GM21528 (cell line): ENCODE results near the gene ARHGAP40.
A peak's percentile ranks its signal among the peaks of the same experiment; 100 is the strongest.

Experiments used
- ATAC-seq: cut with Tn5 transposase; IDR thresholded peaks from one replicate; pipeline ENCODE4 v1.9.1; 2021; ENCODE audit warnings: mild to moderate bottlenecking, moderate library complexity; ENCODE audit not compliant: unreplicated experiment, low FRiP score

ARHGAP40 gene

GRCh38 chr20:38616457-38616856 lies 14.8 kb downstream of the ARHGAP40 start:
- no peak for ATAC-seq

GRCh38 chr20:38617011-38617829 lies 15.6 kb downstream of the ARHGAP40 start:
- no peak for ATAC-seq

GRCh38 chr20:38617830-38618196 lies 16.2 kb downstream of the ARHGAP40 start:
- no peak for ATAC-seq

DNA sequence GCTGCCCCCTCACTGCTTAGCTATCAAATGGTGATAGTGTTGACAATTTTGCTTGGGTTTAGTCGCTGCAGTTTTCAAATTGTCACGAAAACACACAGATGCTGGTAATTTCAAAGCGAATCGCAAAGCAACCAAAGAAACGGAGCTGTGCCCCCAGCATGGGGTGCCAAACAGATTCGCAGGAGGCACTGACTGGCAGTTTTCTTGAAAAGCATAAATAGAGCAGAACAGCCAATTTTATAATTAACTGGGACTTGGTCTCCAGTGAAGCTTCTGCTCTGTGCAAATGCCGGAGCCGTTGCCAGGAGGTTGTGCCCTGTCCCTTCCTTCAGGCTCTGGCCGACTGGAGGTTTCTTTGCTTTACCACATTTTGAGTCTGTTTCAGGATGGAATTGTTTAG lies 18.8 kb downstream of the ARHGAP40 start:
- no peak for ATAC-seq

GRCh38 chr20:38623061-38623460 lies 21.5 kb downstream of the ARHGAP40 start:
- ATAC-seq, result no peak

- no peak for ATAC-seq
These were observed 22.5 kb downstream of the ARHGAP40 start for GRCh38 chr20:38624084-38624483.

DNA sequence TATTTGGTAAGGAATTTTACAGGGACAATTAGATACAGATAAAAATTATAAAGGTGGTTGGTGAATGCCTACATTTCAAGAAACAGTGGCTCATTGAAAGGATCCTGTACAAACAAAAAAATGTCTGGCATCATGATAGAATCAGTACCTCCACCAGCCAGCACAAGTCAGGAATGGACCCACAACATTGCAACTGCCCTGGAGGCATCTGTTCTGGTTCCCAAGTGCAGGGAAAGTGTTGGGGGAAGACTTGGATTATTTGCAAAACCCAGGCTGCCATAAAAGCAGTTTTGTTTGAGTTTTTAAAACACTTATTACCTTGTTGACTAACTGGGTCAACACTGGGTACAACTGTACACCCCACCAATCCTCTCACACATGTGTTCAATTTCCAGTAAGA lies 24.3 kb downstream of the ARHGAP40 start:
- ATAC-seq, result no peak

DNA sequence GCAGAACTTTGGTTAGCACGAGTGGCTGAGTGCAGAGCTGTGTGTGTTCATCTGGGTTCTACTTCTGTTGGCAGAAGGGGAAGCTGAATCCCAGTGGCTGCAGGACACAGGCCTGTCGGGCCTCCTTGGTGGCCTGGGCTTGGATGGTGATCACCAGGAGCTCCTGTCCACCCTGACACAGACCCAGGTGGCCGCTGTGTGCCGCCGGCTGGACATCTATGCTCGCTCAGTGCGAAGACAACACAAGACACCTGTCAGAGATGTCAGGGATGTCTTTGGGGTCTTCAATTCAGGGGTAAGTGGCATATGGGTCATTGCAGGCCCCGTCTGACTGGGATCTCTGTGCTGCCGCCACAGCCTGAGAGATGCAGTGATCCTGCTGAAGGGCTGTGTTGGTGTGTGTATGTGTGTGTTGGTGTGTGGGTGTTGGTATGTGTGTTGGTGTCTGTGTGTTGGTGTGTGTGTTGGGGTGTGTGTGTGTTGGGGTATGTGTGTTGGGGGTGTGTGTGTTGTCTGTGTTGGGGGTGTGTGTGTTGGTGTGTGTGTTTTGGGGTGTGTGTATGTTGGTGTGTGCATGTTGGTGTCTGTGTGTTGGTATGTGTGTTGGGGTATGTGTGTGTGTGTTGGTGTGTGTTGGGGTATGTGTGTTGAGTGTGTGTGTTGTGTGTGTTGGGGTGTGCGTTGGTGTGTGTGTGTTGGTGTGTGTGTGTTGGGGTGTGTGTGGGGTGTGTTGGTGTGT lies 25.5 kb downstream of the ARHGAP40 start:
- no peak for ATAC-seq

- no peak for ATAC-seq
These were observed 27.2 kb downstream of the ARHGAP40 start for GRCh38 chr20:38628580-38629470.

DNA sequence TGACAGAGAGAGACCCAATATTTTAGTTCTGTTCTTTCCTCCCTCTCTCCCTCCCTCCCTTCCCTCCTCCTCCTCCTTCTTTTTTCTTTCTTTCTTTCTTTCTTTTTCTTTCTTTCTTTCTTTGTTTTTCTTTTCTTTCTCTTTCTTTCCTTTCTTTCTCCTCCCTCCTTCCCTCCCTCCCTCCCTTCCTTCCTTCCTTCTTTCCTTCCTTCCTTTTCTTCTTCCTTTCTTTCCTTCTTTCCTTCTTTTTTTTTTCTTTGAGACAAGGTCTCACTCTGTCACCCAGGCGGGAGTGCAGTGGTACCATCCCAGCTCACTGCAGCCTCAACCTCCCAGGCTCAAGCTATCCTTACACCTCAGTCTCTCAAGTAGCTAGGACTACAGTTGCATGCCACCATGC lies 28.4 kb downstream of the ARHGAP40 start:
- no peak for ATAC-seq

DNA sequence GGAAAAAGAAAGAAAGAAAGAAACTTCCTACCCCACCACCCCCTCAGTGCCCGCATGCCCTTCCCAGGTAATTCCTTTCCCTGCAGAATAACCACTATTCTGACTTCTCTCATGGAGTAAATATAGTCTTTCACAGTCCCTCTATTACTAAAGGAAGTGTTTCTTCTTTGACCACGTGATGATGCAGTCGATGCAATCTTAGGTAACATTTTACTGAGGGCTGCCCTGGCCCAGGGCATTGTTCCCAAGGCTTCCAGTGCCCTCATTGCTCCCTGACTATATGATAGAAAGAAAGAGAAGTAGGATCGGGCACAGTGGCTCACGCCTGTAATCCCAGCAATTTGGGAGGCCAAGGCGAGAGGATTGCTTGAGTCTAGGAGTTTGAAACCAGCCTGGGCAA lies 29.1 kb downstream of the ARHGAP40 start:
- ATAC-seq, result no peak

DNA sequence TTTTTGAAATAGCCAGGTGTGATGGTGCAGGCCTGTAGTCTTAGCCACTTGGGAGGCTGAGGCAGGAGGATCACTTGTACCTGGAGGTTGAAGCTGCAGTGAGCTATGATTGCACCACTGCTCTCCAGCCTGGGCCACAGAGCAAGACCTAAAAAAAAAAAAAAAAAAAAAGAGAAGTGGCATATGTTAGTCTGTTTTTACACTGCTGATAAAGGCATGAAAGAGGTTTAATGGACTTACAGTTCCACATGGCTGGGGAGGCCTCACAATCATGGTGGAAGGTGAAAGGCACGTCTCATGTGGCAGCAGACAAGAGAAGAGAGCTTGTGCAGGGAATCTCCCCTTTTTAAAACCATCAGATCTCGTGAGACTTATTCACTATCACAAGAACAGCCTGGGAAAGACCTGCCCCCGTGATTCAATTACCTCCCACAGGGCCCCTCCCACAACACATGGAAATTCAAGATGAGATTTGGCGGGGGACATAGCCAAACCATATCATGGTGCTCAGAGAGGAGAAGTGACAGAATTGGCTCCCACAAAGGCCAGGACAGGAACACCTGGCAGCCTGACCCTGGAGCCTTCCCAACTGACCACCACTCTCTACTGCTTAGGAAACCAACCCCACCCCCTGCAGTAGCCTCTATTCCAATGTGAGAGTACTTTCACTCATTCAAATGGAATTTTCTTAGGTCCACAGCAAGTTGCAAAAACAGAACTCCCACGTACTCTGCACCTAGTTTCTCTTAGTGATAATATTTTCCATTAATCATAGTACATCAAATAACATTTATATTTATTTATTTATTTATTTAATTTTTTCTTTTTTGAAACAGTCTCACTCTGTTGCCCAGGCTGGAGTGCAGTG lies 29.8 kb downstream of the ARHGAP40 start:
- ATAC-seq, result no peak

- peak; percentile 71 for ATAC-seq
These were observed 32.0 kb downstream of the ARHGAP40 start for GRCh38 chr20:38633577-38634093.

DNA sequence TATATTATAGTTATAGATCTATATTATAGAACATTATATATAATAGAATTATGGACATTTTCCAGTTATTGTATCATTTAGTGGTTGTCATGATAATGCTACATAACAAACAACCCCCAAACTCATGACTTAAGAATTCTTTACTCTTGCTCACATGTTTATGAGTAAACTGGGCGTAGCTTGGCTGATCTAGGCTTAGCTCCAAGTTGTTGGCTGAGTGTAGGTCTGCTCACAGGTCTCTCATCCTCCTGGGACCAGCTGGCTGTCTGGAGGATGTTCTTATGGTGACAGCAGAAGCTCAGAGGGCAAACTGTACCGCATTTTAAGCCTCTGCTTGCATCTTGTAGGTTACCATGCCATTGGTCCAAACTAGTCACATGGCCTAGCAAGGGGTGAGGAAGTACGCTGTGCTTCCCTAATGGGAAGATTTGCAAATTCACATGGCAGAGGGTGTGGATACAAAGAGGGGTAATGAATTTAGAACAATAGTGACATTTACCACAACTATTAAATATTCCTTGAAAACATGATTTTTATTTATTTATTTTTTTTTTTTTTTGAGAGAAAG lies 34.2 kb downstream of the ARHGAP40 start:
- no peak for ATAC-seq

DNA sequence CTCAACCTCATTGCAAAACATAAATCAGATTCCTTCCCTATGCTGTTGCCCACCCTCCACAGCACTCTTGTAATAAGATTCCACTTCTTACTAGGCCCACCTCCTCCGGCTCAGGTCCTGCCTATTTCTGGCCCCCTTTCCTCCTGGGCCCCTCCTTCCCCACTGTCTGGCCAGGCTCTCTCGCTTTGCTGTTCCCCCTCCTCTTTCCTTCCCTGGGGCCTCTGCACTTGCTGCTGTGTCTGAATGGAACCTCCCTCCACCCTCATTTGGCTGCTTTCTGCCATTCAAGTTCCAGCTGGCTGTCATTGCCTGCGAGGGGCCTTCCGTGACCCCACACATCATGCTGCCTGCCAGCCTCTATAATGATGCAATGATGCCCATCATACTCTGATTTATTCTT lies 38.9 kb downstream of the ARHGAP40 start:
- ATAC-seq, result no peak

- ATAC-seq, result no peak
These were observed 40.9 kb downstream of the ARHGAP40 start for GRCh38 chr20:38642498-38642897.

DNA sequence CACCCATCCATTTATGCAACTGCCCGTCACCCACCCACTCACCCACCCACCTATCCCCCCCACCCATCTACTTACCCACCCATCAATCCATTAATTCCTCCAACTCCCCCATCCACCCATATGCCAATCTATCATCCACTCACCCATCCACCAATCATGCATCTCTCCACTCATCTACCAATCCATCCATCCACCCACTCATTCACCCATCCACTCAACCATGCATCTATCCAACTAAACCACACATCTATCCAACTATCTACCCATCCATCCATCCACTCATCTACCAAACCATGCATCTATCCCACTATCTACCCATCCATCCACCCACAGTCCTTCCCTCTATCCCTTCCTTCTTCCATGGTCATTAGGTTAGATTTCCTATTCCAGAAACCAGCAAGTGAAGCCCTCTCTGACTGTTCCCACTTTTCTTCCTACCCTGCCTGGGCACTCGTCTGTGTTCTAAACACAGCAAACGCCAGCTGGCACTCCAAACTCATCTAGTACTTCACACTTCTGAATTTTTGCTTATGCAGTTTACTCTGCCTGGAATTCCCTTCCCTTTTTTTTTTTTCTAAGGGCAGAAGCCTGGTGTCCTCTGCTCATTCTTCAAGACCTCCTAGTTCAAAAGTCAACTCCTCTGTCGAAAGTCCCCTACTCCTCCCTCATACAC lies 43.1 kb downstream of the ARHGAP40 start:
- no peak for ATAC-seq

DNA sequence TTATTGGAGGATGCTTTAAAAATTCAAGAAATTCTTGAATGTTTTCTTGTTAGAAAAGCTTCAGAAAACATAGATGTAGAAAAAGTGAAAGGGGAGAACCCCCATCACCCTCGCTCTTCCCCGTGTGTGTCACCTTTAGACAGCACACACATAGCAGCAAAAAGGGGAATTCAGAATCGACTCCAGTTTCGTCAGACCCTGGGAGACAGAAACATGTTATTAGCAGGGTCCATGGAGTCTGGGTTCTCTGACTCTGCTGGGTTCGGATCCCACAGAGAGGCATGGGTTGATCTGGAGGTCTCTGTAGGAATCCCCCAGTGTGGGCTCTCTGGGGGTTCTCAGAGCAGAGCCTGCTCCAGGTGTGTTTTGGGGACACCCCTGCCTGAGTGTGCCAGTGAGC lies 43.7 kb downstream of the ARHGAP40 start:
- no peak for ATAC-seq
